HG03095 (cell line): Measurements from ENCODE around the gene VIPR2.
"Not testable (repeated sequence)": the region's sequence is repeated elsewhere in the genome, so short reads cannot be mapped to it uniquely, and the experiment has no call there.

Experiments
- ATAC-seq: cut with Tn5 transposase; IDR thresholded peaks from one replicate; pipeline ENCODE4 v1.9.1; 2021; ENCODE audit warnings: moderate library complexity; ENCODE audit not compliant: unreplicated experiment

The VIPR2 gene

GRCh38 chr7:159094023-159094740 lies 50.5 kb downstream of the VIPR2 start:
- no peak for ATAC-seq

GRCh38 chr7:159093351-159093971 lies 51.2 kb downstream of the VIPR2 start:
- no peak for ATAC-seq

DNA sequence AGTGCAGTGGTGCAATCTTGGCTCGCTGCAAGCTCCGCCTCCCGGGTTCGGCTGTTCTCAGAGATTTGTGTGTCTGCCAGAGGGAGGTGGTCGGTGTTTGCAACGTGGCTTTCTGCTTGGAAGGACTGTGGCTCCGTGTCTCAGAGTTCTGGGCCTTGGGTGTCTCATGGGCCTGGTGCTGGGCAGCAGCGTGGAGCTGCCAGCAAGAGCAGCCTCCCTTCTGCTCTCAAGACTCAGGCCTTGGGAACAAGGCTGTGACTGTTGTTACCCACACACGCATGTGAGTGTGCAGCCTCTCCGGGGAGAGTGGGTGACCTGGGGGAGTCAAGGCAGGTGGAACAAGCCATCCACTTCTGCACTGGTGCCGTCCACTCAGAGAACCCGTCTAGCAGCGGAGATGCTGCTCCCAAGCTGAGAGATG lies 52.0 kb downstream of the VIPR2 start:
- no peak for ATAC-seq

DNA sequence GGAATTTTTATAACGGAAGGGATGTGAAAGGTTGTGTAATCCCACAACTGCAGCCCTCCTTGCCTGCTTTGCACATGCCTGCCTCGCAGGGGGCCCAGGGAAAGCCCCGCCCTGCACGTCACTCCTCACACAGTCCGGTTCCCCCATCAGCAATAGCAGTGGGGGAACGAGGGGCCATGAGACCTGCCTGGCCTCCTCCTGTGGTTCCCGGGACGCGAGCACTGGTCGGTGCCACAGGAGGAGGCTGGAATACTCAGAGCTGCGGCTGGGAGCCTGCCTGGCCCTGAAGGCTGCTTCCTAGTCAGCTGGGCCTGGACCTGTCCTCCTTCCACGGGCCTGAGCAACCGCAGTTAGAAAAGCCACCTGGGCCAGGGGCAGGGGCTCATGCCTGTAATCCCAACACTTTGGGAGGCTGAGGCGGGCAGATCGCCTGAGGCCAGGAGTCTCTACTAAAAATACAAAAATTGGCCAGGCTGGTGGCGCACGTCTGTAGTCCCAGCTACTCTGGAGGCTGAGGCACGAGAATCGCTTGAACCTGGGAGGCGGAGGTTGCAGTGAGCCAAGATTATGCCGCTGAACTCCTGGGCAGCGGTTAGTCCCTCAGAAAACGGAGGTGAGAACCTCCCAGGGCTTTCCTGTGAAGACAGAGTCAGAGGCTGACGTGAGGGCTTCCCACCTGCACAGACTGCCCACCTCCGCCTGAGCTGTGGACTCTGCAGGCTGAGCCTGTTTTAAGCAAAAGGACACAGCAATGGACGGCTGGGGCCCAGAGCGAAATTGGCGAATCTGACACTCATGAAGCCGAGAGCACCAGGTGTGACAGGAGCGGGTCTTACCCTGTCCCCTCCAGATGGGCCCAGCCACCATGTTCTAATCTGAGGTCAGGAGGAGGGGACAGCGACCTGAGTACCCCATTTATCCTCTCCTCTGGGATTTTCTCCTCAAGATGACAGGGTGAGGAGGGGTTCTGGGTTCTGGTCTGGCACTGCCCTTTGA lies 52.9 kb downstream of the VIPR2 start:
- ATAC-seq: no peak

- ATAC-seq: no peak
Measured at GRCh38 chr7:159091041-159091440, 53.6 kb downstream of the VIPR2 start.

DNA sequence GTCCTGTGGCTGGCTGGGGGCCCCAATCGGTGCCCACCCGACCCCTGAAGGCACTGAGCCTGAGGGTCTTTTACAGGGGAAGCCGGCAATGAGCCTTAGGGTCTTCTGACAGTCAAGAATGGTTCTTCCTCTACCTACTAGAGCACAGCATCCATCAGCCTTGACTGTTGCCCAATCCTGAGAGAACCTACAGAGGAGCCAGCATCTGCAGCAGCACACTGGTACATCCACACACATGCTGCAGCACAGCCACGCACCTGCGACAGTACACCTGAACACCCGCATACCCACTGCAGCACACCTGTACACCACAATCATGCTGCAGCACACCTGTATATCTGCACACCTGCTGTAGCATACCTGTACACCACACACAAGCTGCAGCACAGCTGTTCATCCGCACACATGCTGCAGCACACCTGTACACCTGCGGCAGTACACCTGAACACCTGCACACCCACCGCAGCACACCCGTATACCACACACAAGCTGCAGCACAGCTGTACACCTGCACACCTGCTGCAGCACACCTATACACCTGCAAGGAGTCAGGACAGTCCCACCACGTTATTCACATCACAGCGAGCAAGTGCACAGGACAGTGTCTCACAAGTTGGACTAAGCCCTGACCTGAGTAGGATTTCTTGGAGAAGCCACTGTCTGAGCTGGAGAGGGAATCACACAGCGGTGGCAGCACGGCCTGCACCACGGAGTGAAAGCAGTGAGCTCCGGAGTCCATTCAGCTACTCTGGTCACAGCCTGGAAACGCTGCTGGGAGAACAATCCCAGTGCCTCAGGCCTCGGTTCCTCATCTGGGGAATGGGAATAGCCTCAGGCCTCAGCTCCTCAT lies 56.4 kb downstream of the VIPR2 start:
- no peak for ATAC-seq

- ATAC-seq: no peak
Measured at GRCh38 chr7:159086301-159086925, 58.3 kb downstream of the VIPR2 start.

DNA sequence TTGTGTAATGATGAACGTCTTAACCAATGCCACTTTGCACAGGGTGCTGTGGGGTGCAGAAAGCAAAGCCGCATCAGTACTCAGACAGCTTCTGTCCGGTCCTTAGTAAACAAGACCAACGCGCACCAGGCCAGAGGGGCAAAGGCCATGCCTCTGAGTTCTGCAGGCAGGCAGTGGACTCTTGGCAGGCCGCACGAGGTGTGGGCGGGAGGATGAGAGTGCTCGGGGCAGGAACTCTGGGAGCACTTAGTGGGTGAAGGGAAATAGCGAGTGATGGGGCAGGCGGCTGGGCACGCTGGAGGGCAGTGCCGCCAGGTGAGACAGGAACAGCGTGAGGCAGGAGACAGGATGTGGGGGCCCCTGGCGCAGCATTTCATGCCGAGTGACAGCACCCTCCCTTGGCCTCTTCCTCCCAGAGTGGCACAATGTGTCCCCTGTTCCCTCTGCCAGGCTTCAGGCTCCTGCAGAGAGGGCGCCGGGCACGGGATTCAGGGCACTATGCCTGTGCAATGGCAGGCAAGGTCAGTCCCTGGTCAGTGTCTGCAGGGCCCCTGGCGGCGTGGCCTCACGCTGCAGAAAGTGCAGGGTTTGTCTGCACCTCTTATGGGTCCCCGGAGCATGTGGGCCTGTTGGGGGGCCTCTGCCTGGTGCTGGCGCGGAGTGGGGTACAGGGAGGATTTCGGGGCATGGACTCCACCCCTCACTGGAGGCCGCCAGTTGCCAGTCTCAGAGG lies 60.4 kb downstream of the VIPR2 start:
- ATAC-seq: no peak

DNA sequence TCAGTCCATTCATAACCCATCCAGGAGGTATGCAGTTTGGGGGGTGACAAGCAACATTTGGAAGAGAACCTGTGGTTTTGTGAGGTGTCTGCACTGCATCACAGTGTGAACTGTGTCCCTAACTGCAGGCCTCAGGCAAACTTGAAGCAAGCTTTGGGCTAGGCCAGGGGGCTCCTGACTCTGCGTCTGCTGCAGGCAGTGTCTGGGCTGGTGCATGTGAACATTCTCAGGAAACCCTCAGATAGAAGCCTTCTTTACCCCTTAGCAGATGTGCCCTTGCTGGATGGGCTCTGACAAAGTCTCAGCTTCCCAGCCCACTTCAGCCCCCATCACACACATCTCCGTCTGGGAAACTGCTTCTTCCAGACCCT lies 61.0 kb downstream of the VIPR2 start:
- no peak for ATAC-seq

- no peak for ATAC-seq
Measured at GRCh38 chr7:159083001-159083697, 61.5 kb downstream of the VIPR2 start.

- not testable (repeated sequence) for ATAC-seq
Measured at GRCh38 chr7:159082075-159082474, 62.6 kb downstream of the VIPR2 start.

DNA sequence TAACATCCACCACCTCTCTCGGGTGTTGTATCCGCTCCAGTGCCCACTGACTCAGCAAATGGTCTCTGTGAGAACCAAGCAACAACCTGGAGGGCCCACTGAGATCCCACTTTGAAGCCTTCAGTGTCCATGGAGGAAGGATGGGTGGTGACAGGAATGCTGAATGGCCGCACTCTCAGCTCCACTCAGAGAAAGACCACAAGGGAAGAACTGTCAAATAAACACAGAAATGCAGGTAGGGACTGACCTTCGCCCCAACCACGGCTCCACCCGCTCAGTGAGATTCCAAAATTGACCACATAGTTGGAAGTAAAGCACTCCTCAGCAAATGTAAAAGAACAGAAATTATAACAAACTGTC lies 65.8 kb downstream of the VIPR2 start:
- no peak for ATAC-seq

DNA sequence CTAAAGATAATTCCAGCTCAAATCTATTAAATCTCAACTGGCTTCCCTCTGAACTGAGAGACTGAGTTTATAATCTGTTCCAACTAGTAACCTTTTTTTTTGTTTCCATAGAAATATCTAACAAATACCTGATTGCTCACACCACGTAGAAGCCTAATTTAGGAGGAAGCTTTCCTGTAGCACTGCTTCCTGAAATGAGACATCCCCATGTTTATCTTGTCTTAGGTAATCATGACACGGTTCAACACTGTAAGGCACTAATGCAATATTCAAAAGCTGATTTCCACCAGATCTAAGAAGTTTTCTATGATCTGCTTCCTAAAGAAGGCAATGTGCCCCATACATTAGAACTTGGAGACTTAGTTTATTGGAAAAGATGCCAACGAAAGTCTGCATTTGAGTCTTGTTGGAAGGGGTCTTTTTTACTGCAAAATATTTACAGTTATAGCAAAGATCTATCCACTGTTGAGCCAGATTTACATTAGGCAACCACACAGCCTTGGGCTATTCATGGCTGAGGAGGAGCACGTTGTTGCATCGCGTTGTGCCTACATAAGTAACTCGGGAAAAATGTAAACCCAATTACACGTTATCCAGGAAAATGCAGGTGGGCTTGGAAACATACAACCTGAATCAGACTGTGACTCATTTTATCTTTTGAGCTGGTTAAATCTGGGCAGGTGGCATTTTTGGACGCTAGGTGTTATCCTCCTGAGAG lies 66.3 kb downstream of the VIPR2 start:
- ATAC-seq: no peak

DNA sequence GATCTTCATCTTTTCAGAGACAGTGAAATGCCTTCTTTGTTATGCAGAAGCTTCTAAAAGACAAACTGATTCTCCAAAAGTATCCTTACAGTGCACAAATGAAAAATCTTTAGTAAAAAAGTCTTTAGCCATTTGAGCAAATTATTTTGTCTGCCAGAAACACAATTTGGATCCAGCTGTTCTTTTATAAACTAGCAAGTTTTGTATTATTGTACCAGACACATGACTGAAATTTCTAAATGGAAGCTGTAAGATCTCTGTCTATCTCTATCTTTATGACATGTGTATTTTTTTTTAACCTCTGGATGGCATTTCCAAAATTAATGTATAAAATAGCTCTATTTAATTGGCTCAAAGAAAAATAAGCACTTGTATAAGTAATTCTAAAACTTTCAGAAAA lies 68.3 kb downstream of the VIPR2 start:
- ATAC-seq: no peak

DNA sequence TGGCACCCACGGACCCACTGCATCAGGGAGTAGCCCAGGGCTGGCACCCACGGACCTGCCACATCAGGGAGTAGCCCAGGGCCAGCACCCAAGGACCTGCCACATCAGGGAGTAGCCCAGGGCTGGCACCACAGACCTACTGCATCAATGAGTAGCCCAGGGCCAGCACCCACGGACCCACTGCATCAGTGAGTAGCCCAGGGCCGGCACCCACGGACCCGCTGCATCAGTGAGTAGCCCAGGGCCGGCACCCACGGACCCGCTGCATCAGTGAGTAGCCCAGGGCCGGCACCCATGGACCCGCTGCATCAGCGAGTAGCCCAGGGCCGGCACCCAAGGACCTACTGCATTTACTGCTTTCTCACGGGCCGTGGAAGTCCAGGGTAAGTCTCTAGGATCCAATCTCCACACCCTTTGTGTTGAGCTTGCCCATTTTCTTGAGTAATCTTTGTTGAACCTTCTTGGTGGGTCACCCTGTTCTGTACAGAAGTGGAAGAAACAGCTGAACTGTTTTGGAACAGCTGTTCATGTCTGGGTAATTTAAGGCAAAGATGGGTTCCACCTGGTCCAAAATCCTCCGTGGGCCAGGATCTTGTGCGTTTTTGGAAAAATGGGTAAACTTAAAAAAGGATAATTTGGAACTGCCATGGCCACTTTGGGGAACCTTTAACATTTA lies 69.0 kb downstream of the VIPR2 start:
- no peak for ATAC-seq

GRCh38 chr7:159071260-159071659 lies 73.4 kb downstream of the VIPR2 start:
- ATAC-seq: no peak

- no peak for ATAC-seq
Measured at GRCh38 chr7:159070431-159071148, 74.1 kb downstream of the VIPR2 start.
